HG03095 (cell line): ENCODE measurements around the gene SMAD9.
A peak's percentile ranks its signal among the peaks of the same experiment; 100 is the strongest.

Experiments
- ATAC-seq: cut with Tn5 transposase; IDR thresholded peaks from one replicate; pipeline ENCODE4 v1.9.1; 2021; ENCODE audit warnings: moderate library complexity; ENCODE audit not compliant: unreplicated experiment

Gene SMAD9

DNA sequence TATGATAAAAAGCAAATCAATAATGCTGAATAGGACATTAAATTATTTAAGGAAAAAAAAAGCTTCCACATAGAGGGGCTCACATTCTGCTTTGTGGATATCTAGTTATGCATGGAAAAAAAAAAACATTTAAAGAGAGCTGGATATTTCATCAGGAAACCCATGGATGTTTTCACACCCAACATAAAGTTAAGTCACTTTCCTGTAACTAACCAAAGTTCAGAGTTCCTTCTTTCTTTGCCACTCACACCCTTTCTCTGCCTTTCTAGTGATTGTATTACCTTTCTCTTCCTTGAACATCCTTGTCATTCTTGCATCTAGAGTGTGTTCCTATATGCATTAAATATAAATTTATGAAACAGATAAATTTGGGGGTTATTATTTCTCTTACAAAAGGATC, 53.8 kb downstream of the SMAD9 start:
- ATAC-seq: no peak

DNA sequence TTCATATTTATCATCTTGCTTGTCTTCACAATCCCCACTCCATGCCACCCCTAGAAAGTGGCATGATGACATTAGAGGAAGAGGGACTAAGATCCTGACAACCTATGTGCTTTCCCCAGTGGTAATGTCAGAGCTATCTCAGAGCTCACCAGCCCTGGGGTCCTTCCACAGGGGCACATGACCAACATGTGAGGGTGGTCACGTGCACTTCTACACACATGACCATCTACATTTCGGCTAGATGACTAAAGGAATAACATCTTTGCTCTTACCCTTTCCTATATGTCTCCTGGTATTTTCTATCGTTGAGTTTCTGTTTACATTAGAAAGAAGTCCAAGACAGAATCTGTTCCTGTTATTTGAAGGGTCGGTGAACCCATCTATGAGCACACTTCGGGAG, 54.8 kb downstream of the SMAD9 start:
- no peak for ATAC-seq

DNA sequence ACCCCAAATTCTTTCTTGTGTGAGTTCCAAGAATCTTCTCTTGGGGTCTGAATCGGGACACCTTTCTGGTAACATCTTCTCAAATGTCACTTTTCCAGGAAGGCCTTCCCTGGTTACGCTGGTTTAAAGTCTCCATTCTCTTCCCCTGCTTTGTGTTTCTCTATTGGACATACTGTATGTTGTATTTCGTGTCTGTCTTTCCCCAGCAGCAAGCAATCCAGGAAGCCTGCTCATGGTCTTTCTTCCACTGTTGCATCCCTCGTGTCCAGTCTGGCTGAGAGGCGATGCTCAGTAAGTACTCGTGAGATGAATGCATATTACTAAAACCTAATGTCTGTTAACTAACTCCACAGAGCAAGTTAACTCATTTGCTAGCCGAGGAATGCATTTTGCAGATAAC, 57.3 kb downstream of the SMAD9 start:
- ATAC-seq: no peak

DNA sequence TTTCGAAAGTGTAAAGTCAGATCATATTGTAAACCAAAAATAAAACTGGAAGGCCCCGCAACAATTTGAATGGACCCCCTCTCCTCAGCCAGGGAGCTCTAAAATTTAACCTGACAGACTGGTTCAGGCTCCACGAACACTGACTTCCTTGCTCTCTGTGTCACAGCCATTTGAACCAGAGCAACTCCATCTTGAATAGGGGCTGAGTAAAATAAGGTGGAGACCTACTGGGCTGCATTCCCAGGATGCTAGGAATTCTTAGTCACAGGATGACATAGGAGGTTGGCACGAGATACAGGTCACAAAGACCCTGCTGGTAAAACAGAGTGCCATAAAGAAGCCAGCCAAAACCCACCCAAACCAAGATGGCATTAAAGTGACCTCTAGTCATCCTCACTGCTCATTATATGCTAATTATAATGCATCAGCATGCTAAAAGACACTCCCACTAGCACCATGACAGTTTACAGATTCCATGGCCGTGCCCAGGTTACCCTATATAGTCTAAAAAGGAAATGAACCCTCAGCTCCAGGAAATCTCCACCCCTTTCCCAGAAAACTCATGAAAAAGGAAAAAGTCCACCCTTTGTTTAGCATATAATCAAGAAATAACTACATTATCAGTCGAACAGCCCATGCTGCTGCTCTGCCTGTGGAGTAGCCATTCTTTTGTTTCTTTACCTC, 57.9 kb downstream of the SMAD9 start:
- no peak for ATAC-seq

DNA sequence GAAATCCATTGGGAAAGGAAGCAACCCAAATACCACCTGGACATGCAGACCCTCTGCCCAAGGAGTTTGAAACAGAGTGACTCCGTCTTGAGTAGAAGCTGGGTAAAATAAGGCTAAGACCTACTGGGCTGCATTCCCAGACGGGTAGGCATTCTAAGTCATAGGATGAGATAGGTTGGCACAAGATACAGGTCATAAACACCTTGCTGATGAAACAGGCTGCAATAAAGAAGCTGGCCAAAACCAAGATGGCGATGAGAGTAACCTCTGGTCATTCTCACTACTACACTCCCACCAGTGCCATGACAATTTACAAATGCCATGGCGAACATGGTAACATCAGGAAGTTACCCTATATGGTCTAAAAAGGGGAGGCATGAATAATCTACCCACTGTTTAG, 60.8 kb downstream of the SMAD9 start:
- ATAC-seq: no peak

DNA sequence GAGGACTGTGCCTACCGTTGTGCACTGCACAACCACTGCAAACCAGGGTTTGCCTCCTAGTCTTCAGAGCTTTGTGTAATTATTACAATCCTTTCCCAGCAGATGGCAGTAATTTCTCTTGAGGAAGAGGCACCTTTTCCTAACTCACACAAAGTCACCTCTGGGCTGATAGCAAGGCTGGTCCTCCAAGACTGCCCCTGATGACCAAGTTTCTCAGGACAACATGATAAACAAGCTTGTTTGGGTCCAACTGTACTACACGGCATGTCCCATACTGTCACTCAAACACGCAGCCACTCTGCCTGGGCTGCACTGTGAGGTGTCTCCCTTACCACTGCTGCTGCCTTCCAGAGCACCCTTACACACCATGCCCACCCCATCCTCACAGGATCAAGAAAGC, 61.7 kb downstream of the SMAD9 start:
- ATAC-seq: peak; percentile 62

DNA sequence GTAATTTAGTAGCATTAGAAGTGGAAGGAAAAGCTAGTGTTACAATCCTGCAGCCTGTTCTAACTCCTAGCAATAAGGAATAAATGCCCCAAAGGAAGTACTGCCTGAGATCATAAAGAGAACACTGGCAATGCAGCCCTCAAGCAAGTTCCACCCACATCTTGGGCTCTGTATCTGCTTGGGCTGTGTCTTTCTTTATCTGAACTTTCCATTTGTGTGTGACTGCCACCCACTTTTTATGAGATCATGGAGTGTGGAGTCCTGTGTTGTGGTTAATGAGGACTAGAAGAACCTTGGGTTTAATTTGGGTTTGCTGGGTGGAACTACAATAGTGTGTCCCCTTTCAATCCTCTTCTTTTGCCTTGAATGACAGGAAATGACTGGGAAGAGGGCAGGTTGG, 62.8 kb downstream of the SMAD9 start:
- ATAC-seq: no peak

DNA sequence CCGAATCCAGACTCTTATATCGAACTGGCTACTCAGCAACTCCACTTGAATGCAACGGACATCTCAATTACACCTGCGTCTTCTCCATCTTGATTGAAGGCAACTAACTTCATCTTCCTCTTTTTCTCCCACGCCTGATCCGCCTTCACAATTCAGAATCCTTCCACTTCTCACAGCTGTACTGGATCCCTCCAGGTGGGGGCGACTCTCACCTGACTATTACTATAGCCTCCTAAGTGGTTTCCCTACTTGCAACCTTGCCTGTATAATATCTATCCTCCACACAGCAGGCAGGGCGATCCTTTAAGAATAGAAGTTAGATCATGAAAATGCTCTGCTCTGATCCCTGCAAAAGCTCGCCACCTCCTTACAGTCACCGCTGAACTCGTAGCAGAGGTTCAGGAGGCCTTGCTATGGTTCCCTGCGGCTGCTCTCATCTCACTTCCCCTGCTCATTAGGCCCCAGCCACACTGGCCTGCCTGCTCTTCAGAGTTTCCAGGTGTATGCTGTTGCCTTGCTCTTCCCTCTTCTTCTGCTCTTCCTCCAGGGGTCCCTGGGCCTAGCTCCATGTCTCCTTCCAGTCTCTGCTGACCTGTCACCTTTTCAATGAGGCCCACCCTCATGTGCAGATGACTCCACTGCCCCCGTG, 69.1 kb downstream of the SMAD9 start:
- ATAC-seq: no peak

DNA sequence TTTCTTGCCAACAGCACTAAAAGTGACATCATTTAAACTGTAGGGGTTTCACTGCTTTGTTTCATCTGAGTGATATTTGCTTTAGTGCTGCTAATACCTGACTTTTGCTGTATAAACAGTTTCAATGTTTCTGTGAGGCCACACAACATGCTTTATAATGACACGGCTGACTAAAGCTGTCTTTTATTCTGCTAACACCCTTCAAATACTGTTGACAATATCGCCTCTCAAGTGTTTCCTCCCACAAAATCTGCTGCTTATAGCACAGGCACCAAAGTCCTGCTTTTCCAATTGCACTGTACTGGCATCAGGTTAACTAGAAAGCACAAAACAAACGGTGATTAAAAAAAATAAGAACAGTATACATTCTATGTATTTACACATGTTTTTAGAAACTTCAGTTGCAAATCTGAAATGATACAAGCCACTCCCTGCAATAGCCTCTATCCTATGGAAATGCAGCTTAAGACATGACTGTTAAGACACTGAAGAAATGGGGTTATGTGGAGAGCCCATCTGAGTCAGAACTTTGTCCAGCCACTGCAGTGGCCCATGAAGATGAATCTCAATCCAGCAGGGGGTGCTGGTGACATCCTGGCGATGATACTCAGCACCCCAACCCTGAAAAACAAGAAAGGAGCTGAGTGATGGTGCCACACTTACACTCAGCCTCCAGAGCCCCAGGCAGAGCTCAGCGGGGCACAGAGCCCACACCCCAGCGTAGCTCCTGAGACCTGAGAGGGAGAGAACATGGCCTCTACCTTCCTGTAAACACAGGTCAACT, 71.6 kb downstream of the SMAD9 start:
- no peak for ATAC-seq

DNA sequence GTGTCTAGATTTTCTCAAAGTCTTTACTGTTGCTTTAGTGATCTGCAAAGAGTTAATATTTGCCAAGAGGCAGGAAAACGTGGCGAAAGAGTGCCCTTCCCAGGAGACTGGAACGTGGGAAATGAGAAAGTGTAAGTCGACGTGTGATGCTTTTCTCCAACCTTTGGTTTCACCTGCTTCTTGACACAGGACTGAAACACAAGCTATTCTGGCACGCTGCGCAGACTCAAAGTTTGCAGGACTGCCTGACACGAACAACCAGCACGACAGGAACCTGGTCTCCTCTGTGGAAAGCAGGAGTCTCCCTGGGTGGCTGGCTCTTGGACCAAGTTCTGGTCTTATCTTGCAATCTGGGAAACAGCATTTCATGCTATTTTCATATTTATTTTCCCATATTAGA, 72.4 kb downstream of the SMAD9 start:
- ATAC-seq: no peak

DNA sequence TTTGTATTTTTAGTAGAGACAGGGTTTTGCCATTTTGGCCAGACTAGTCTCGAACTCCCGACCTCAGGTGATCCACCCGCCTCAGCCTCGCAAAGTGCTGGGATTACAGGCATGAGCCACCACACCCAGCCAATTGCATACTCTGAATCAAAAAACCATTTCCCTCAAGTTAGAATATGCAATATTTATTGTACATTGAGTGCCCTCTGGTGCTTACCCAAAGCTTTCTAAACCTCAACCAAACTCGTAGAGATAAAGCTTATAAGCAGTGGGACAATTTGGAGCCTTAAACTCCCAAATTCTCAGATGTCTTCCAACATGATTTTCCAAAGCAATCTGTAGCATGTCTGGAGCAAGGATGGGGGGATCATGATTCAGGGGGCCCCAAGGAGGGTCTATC, 78.6 kb downstream of the SMAD9 start:
- no peak for ATAC-seq

DNA sequence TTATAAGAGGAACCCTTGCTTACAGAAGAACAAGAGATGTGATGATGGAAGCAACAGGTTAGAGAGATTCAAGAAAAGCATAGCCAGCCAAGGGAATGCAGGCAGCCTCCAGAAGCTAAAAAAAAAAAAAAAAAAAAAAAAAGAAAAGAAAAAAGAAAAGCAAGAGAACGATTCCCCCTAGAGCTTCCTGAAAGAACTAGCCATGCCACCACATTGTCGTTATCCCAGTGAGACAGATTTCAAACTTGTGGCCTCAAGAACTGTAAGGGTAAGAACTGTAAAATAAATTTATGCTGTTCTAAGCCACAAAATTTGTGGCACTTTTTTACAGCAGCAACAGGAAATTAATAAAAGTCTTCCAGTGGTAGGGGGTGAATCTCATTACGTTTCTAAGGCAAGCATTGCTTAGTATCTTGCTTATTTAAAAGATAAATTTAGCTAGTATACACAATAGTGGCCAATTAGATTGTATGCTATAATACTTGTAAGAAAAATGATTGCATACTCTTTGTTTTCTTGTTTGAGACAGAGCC, 79.3 kb downstream of the SMAD9 start:
- no peak for ATAC-seq

DNA sequence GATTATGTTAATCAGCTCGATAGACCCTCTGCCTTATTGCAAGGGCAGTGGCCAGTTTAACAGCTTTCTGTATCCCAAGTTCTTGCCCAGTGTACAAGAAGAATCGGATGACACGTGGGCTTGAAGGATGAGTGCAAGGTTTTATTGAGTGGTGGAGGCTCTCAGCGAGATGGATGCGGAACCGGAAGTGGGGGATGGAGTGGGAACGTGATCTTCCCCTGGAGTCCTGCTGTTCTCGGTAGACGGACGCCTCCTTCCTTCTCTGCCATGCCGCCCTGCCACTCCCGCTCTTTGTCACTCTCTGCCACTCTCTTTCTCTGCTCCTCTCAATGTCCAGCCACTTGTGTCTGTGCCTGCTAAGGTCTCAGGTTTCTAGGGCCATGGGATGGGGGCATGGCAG, 80.1 kb downstream of the SMAD9 start:
- no peak for ATAC-seq

DNA sequence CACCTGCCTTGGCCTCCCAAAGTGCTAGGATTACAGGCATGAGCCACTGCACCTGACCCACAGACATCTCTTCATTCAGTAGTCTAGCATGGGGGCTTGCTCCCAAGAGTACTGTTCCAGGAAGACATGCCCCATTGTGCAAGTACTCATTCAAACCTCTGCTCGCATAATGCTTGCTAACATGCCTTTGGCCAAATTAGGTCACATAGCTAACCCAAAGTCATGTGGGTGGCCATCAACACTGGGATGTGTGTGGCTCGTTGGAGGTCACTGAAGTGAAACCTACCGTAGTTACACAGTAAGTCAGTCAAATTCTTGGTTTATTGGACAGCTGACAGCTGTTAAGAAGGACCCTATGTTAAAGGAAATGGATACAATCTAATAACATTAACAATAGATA, 80.8 kb downstream of the SMAD9 start:
- ATAC-seq: no peak

DNA sequence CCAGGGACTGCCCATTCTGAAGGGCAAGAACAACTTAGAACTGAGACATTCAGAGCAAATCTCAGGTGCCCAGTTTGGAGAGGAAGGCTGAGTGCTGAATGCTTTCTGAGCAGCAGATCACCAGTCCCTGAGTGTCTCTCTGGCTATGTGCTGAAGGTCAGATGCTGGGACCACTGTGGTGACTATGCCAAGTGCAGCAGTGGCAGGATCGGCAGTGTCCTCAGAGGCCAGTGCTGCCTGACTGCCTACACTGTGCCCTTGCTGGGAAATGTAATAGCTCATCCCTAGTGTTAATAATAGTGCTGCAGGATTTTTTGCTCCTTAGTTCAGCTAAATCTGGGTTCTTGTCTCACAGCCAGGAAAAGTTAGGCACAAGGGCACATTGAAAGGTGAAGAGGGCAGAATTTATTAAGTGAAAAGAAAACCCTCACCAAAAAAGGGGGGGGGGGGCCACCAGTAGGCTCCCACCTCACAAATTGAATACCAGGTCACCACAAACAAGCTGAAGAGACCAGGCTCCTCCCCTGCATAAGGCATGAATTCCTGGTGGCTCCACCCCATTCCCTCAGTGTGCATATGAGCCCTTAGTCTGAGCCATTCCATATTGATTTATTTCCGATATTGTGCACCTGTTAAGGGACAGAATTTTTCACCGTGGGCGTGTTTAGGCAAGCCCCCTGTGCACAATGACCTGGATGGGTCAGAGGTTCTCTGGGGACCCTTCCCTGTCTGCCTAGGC, 82.5 kb downstream of the SMAD9 start:
- ATAC-seq: no peak

DNA sequence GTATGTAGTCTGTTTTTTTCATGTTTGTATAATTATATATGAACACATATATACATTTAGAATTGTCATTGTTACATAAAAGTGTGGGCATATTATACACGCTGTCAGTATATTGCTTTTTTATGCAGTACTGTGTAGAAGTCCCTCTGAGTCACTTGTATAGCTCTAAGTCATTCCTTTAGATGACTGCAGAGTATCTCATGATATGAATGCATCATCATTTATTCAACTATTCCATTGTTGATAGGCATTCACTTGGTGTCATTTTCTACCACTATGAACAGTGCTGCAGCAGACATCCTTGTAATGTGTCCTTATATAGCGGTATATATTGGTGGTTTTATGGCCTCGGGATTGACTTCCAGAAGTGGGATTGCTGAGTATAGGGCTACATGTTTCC, 85.7 kb downstream of the SMAD9 start:
- ATAC-seq: no peak

DNA sequence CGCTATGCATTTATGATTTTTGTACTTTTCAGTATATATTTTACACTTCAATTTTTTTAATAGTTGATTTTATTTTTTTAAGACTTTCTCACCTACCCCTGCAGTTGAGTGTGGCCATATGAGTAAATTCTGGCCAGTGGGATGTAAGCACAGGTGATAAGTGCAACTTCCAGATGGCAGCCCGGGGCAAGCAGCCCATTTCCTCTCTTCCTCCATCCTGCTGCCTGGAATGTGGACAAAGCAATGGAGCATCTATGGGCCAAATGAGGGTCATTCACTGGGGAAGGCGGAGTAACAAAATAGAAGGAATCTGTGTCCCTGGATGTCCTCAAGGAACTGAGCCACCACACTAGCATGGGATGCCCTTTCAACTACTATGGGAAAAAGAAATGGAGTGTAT, 88.7 kb downstream of the SMAD9 start:
- ATAC-seq: no peak

DNA sequence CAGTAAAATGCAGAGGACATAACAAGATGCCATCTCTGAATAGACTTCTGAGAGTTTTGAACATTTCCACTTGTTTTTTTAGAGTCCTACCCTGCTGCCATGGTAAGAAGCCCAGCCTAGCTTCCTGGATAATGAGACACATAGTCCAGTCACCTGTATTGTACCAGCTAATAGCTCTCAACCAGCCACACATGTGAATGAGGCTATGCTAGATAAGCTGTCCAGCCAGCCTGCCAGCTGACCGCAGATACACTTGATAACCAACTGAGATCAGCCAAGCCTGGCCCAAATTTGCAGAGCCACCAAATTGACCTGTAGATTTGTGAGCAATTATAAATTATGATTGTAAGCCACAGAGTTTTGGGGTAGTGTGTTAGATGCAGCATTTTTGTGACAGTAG, 90.3 kb downstream of the SMAD9 start:
- no peak for ATAC-seq

DNA sequence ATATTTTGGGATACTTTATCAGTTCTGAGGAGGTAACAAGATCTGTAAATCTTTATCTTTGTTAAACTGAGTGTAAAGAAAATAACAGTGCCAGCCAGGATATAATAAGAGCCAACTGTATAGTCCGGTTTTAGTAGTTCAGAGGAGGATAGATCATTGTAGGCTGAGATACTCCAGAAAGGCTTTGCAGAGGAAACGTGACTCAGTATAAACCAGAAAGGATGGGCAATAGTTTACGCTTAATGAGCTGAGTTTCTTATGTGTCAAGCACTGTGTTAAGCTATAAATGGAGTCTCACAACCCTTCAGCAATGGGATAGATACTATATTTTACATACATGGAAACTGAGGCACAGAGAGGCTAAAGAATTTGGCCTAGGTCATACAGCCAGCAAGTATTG, 97.3 kb downstream of the SMAD9 start:
- no peak for ATAC-seq

DNA sequence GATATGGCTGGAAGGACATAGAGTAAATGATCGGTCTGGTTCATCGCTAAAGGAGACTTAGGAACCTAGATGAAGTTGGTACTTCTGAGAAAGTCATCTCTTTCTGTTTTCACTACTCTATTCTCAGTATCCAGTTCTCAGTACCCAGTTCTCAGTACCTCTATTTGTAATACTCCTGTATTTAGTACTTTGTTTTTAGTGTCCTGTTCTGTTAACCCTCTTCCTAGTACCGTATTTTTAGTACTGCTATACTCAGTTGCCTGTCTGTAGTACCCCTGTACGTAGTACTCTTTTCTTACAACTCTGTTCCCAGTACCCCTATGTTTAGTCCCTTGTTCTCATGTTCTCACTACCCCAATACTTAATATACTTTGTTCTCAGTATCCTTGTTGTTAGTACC, 99.8 kb downstream of the SMAD9 start:
- peak; percentile 49 for ATAC-seq

DNA sequence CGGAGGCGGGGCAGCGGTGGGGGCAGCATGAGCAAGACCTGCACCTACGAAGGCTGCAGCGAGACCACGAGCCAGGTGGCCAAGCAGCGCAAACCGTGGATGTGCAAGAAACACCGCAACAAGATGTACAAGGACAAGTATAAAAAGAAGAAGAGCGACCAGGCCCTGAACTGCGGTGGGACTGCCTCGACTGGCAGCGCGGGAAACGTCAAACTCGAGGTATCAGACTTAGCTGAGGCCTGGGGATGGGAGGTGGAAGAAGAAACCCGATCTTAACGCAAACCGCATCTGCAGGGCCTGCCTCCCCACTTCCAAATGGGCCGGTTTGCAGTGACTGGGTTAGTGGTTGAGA, 100.3 kb downstream of the SMAD9 start:
- peak; percentile 18 for ATAC-seq
